Kidney glomerular epithelial cell (primary cell): ENCODE data around the gene GPHA2.

Experiments used
- DNase-seq: peaks from one replicate; lab custom pipeline; 2025; lab: John Stamatoyannopoulos, UW

The GPHA2 gene

GRCh38 chr11:64891215-64891848 lies 44.4 kb downstream of the GPHA2 start:
- no peak for DNase-seq

- no peak for DNase-seq
Observed at GRCh38 chr11:64890522-64890939, 45.2 kb downstream of the GPHA2 start.

- no peak for DNase-seq
Observed at GRCh38 chr11:64888729-64889511, 46.8 kb downstream of the GPHA2 start.

GRCh38 chr11:64888406-64888728 lies 47.3 kb downstream of the GPHA2 start:
- DNase-seq, result no peak

GRCh38 chr11:64887757-64888405 lies 47.8 kb downstream of the GPHA2 start:
- peak; percentile 71 for DNase-seq

DNA sequence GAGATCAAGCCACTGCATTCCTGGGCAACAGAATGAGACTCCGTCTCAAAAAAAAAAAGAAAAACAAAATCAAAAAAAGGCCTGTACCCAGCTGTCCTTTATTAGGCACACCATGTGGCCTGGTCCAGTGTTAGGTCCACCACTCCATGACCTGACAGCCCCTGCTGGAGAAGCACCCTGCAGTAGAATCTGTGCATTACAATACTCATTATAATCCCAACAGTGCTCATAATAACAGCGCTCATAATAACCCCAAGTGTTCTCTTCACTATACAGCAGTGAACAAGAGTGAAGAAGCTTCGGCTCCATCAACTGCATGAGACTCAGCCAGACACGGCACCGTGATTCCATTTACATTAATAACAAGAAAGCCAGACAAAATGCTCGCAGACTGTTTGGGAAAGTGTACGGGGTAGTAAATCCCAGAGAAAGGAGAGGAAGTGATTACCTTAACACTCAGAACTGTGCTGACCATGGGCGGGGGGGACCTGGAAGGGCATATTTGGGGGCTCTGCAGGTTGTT lies 48.4 kb downstream of the GPHA2 start:
- DNase-seq, result no peak

GRCh38 chr11:64885367-64886286 lies 50.1 kb downstream of the GPHA2 start:
- peak; percentile 38 for DNase-seq
